ENCODE measurements around the gene HIPK3. TPM values are rescaled to one million over a fixed set of nuclear protein-coding genes. Genes with fewer than 3 reads are reported as not detected.
A peak's percentile ranks its signal among the peaks of the same experiment; 100 is the strongest.

Gene HIPK3
- total RNA-seq, 1 donor from 2014 or later, result 138 TPM

GRCh38 chr11:33325451-33325850 is 68.3 kb downstream of the HIPK3 start:
- no peaks in the 10 kb centered on the region for H3K9me3 ChIP-seq
- no peak overlapping the region for H3K4me3 ChIP-seq
- TF ChIP-seq, protein P1, sequence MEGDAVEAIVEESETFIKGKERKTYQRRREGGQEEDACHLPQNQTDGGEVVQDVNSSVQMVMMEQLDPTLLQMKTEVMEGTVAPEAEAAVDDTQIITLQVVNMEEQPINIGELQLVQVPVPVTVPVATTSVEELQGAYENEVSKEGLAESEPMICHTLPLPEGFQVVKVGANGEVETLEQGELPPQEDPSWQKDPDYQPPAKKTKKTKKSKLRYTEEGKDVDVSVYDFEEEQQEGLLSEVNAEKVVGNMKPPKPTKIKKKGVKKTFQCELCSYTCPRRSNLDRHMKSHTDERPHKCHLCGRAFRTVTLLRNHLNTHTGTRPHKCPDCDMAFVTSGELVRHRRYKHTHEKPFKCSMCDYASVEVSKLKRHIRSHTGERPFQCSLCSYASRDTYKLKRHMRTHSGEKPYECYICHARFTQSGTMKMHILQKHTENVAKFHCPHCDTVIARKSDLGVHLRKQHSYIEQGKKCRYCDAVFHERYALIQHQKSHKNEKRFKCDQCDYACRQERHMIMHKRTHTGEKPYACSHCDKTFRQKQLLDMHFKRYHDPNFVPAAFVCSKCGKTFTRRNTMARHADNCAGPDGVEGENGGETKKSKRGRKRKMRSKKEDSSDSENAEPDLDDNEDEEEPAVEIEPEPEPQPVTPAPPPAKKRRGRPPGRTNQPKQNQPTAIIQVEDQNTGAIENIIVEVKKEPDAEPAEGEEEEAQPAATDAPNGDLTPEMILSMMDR (IDR thresholded peaks at IDR 0.05), result no peak
- intact Hi-C loops (cut with DNase I), result no loop called here
- no peaks in the 10 kb centered on the region for H3K27me3 ChIP-seq (ENCODE audit: low read depth)
- peaks cover 66% of the 10 kb centered on the region for H3K4me1 ChIP-seq
- ATAC-seq (no peak), DNase-seq (no peak)
- peaks cover 10% of the 10 kb centered on the region for H3K36me3 ChIP-seq
- H3K27ac ChIP-seq, result no peak overlapping the region

DNA sequence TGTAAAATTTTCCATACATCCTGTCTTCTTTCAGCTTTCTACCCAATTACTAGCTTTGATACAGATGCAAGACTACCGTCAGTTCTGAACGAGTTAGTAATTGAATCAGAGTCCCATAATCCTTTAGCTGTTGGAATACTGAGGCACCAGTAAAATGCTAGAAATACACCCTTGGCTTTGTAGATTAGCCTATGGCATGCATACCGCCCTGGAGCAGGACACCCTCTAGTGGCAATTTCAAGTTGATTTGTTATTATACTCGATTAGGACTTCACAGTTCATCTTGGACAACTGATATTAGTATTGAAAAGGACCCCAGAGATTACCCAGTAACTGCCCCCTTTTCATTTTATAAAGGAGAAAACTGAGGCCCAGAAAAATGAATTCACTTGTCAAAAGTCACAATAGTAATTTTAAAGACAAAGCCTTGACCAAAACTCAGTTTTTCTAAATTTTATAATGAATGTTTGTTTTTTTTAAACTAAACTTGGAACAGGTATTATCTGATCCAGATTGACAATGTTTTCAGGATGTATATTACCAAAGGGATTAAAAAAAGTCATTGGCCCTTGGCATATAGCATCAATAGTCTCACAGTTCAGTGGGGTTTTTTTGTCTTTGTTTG is 72.6 kb downstream of the HIPK3 start:
- Histone ChIP-seq H3K9me3 (no peaks in the 10 kb centered on the region), H3K4me3 (no peak overlapping the region), H3K4me1 (peaks cover 42% of the 10 kb centered on the region), H3K36me3 (peaks cover 29% of the 10 kb centered on the region), H3K27me3 (ENCODE audit: low read depth) (no peaks in the 10 kb centered on the region), H3K27ac (no peak overlapping the region)
- ATAC-seq, result peak; percentile 81 to 83
- TF ChIP-seq, protein P1 (IDR thresholded peaks at IDR 0.05), result peak; percentile 53
- DNase-seq, result no peak
- intact Hi-C loops (cut with DNase I), result loop anchor here (10.0 kb wide), 1 partner anchor 165 kb away; the partner anchor contains the start of gene CSTF3

DNA sequence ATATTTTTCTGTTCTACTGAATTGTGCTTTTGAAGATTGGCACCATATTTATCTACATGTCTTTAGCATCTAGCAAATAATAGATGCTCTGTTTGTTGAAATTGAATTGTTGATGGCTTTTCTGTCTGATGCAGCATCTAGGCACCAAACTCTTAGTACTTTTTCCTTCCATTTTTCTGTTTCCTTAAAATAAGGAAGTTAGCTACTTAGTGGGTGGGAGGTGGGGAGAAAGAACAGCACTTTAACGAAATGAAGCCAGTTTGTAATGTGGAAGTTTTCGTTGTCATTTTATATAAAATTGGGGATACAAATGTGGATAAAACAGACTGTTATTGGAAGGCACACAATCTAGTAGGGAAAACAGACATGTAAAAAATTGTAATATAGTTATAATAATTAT is 76.6 kb downstream of the HIPK3 start:
- Histone ChIP-seq H3K36me3 (peaks cover 51% of the 10 kb centered on the region), H3K4me1 (peaks cover 7% of the 10 kb centered on the region), H3K27ac (no peak overlapping the region), H3K27me3 (ENCODE audit: low read depth) (no peaks in the 10 kb centered on the region), H3K4me3 (no peak overlapping the region), H3K9me3 (no peaks in the 10 kb centered on the region)
- no peak for DNase-seq
- TF ChIP-seq, protein P1 (IDR thresholded peaks at IDR 0.05), result no peak
- intact Hi-C loops (cut with DNase I), result loop anchor here (10.0 kb wide), 1 partner anchor 169 kb away; the partner anchor contains the start of gene CSTF3
- no peak for ATAC-seq

DNA sequence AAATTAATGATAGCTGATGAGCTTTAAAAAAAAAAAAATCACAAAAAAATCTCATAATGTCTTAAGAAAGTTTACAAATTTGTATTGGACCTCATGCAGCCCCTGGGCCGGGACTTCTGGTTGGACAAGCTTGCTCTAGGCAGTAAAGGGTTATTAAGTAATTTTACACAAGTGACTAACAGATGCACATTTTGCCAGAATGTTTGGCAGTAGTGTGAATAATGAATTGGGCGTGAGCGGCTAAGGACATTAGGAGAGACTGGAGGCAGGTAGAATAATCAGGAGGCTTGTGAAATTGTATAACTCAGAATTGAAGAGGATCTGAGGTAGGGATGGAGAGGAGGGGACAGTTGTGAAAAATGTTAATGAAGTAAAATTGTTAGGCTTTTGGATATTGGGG is 77.4 kb downstream of the HIPK3 start:
- Histone ChIP-seq H3K27ac (no peak overlapping the region), H3K36me3 (peaks cover 57% of the 10 kb centered on the region), H3K4me1 (peaks cover 7% of the 10 kb centered on the region), H3K9me3 (no peaks in the 10 kb centered on the region), H3K4me3 (no peak overlapping the region), H3K27me3 (ENCODE audit: low read depth) (no peaks in the 10 kb centered on the region)
- no peak for ATAC-seq
- TF ChIP-seq, protein P1 (IDR thresholded peaks at IDR 0.05), result no peak
- intact Hi-C loops (cut with DNase I), result loop anchor here (10.0 kb wide), 1 partner anchor 170 kb away; the partner anchor contains the start of gene CSTF3
- DNase-seq, result no peak

DNA sequence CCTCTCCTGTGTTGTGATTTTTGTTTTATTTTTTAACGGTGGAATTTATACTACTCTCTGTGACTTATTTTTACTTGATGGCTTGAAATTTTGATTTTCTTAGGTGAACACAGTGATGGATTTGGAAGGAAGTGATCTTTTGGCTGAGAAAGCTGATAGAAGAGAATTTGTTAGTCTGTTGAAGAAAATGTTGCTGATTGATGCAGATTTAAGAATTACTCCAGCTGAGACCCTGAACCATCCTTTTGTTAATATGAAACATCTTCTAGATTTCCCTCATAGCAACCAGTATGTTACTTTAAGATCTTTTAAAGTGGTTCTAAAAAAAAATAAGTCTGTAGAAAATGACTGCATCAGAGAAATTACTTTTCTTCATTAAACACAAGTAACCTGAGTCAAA is 82.1 kb downstream of the HIPK3 start:
- Histone ChIP-seq H3K4me1 (no peaks in the 10 kb centered on the region), H3K4me3 (no peak overlapping the region), H3K9me3 (no peaks in the 10 kb centered on the region), H3K36me3 (peaks cover 75% of the 10 kb centered on the region), H3K27ac (no peak overlapping the region), H3K27me3 (ENCODE audit: low read depth) (no peaks in the 10 kb centered on the region)
- ATAC-seq (no peak), DNase-seq (no peak)
- intact Hi-C loops (cut with DNase I), result loop anchor here (10.0 kb wide), 1 partner anchor 174 kb away; the partner anchor contains the start of gene CSTF3
- TF ChIP-seq, protein P1 (IDR thresholded peaks at IDR 0.05), result no peak
